ENCODE data around the gene LIM2.
"Not testable (repeated sequence)": the region's sequence is repeated elsewhere in the genome, so short reads cannot be mapped to it uniquely, and the experiment has no call there.

- not testable (repeated sequence) for TF ChIP-seq POLR2A (IDR thresholded peaks at IDR 0.05; ENCODE audit: low read depth, low read length); POLR2AphosphoS5 (IDR thresholded peaks at IDR 0.05; ENCODE audit: low read depth, low read length); TAF1 (IDR thresholded peaks at IDR 0.05; ENCODE audit: low read depth, low read length); PAX5 (IDR thresholded peaks at IDR 0.05; ENCODE audit: insufficient read depth, low read length, severe bottlenecking); POU2F2 (IDR thresholded peaks at IDR 0.05; ENCODE audit: low read depth, low read length)
Observed at GRCh38 chr19:51420511-51420910, 32.7 kb upstream of the LIM2 start.

All from GM12891 (cell line).